HUES6 (cell line): ENCODE results near the gene INO80C.

Experiments
- H3K27ac ChIP-seq: 2 replicates; pipeline ENCODE4 v1.7.0; 2013; ENCODE audit warnings: low read depth, mild to moderate bottlenecking, low read length, inconsistent platforms
- H3K27me3 ChIP-seq: 2 replicates; pipeline ENCODE4 v1.6.1; 2013; ENCODE audit warnings: low read length; ENCODE audit not compliant: control insufficient read depth, insufficient read depth
- H3K36me3 ChIP-seq: 2 replicates; pipeline ENCODE4 v1.6.1; 2013; ENCODE audit warnings: low read length; ENCODE audit not compliant: control insufficient read depth, insufficient read depth
- H3K4me1 ChIP-seq: 2 replicates; pipeline ENCODE4 v1.6.1; 2013; ENCODE audit warnings: low read length; ENCODE audit not compliant: control insufficient read depth, insufficient read depth
- H3K4me3 ChIP-seq: 2 replicates; pipeline ENCODE4 v1.5.1; 2013; ENCODE audit warnings: low read depth, low read length
- H3K9ac ChIP-seq: one replicate; pipeline ENCODE4 v1.6.1; 2013; ENCODE audit warnings: mild to moderate bottlenecking, low read length
- H3K9me3 ChIP-seq: 2 replicates; pipeline ENCODE4 v1.6.1; 2013; ENCODE audit warnings: low read depth, low read length; ENCODE audit not compliant: control insufficient read depth, insufficient read depth

INO80C gene

DNA sequence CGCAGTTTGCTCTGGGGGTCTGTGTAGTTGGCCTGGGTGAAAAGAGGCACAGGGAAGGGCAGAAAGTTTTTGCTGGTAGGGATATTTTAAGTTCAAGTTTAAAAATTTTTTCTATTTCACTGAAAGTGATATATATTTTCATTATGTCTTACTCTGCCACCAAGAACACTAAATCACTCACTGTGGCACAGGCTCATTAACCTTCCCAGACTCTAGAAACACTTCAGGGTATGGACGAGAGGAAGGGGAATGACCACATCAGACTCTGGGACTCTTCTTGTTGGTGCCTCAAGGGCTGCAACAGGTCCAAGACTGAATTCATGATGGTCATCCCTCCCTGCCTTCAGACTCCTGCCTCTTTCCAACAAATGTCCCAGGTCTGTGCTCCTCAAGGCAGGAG is 29.0 kb downstream of the INO80C start:
- Histone ChIP-seq H3K9ac (no peak overlapping the region), H3K9me3 (no peaks in the 10 kb centered on the region), H3K4me1 (no peaks in the 10 kb centered on the region), H3K27ac (no peak overlapping the region), H3K4me3 (no peak overlapping the region), H3K27me3 (no peaks in the 10 kb centered on the region), H3K36me3 (peaks cover 21% of the 10 kb centered on the region)

DNA sequence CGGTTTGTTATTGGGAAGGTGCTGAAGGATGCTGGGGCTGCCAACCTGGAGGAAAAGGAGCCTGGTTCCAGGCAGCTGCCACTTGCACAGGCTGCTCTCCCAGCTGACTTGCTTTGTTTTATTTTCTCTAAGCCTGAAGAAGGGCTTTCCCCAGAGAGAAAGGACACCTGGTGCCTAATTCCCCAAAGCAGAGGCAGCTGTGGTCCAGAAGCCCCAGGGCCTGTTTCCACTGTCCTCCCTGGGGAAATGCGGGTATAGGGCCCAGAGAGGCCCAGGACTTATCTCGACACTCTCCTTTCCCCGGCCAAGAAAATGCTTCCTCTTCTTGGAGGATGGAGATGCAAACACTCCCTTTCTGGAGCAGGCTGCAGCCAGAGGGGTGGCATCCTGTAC is 30.1 kb downstream of the INO80C start:
- no peak overlapping the region for H3K4me3 ChIP-seq

DNA sequence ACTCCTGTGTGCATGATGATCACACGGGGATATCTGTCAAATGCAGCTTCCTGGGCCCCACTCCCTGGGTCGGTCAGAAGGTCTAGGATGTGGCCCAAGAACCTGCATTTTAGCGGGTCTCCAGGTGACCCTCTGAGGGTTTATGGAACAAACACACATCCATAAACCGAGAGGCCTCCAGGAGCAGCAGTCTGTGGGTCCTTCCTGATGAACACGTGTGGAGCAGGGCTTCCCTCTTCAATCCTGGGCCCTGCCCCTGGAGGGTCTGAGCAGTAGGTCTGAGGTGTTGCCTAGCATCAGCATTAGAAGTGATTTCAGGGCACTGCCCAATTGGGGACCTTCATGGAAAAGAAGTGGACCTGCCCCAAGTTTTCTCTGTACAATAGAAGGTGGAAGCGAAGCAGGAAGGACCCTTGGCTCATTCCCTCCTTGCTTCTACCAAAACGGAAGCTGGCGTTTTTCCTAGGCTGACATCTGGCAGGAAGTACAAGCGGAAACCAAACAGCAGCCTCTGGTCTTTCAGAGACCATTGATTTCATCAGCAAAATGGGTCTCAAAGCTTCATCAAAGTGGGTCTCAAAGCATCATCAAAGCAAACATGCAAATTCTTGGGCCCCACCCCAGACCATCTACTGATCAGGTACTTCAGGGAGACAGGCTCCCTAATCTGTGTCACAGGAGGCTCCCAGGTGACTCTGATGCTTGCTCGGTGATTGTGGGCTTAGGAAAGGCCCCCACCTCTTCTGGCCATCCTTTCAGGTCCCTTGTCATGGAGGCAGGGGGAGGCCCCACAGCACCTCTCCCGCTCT is 30.7 kb downstream of the INO80C start:
- Histone ChIP-seq H3K4me1 (no peaks in the 10 kb centered on the region), H3K9me3 (no peaks in the 10 kb centered on the region), H3K27me3 (no peaks in the 10 kb centered on the region), H3K36me3 (peaks cover 12% of the 10 kb centered on the region; the same call in 1 of the 2 replicates), H3K27ac (no peak overlapping the region), H3K4me3 (no peak overlapping the region), H3K9ac (no peak overlapping the region)

More for the DNA sequence above, 30.1 kb downstream of the INO80C start:
- H3K27ac ChIP-seq: no peak overlapping the region
- peaks cover 14% of the 10 kb centered on the region for H3K36me3 ChIP-seq
- no peaks in the 10 kb centered on the region for H3K4me1 ChIP-seq
- no peaks in the 10 kb centered on the region for H3K9me3 ChIP-seq
- no peaks in the 10 kb centered on the region for H3K27me3 ChIP-seq
- H3K9ac ChIP-seq: no peak overlapping the region

GRCh38 chr18:35466334-35466733 is 31.4 kb downstream of the INO80C start:
- no peak overlapping the region for H3K9ac ChIP-seq
- H3K27ac ChIP-seq: no peak overlapping the region

GRCh38 chr18:35465329-35465728 is 32.4 kb downstream of the INO80C start:
- Histone ChIP-seq H3K9ac (no peak overlapping the region), H3K4me3 (no peak overlapping the region), H3K36me3 (peaks cover 4% of the 10 kb centered on the region; the same call in 1 of the 2 replicates), H3K27me3 (no peaks in the 10 kb centered on the region), H3K9me3 (no peaks in the 10 kb centered on the region), H3K4me1 (no peaks in the 10 kb centered on the region), H3K27ac (no peak overlapping the region)

More at GRCh38 chr18:35466334-35466733, 31.4 kb downstream of the INO80C start:
- Histone ChIP-seq H3K4me1 (no peaks in the 10 kb centered on the region), H3K27me3 (no peaks in the 10 kb centered on the region), H3K36me3 (peaks cover 12% of the 10 kb centered on the region; the same call in 1 of the 2 replicates), H3K9me3 (no peaks in the 10 kb centered on the region), H3K4me3 (no peak overlapping the region)

DNA sequence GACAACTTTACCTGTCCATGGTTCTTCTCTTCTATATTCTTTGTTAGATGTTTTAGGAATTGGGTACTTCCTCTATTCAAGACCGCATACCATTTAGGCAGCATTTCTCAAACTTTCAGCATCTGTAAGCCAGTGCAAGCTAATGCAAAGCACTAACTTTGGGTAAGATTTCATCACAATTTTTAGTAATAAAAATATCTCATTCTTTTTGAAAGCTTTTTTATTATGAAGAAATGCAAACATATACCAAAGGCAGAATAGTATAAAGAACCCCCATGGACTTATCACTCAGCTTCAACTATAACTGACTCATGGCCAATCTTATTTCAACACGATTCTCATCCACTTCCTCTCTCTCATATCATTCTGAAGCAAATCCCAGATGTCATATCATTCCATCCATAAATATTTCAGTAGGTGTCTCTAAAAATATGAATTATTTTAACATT is 32.9 kb downstream of the INO80C start:
- Histone ChIP-seq H3K27me3 (no peaks in the 10 kb centered on the region), H3K4me1 (no peaks in the 10 kb centered on the region), H3K9me3 (no peaks in the 10 kb centered on the region), H3K27ac (no peak overlapping the region), H3K36me3 (peaks cover 4% of the 10 kb centered on the region; the same call in 1 of the 2 replicates), H3K9ac (no peak overlapping the region), H3K4me3 (no peak overlapping the region)

- Histone ChIP-seq H3K27me3 (no peaks in the 10 kb centered on the region), H3K9me3 (no peaks in the 10 kb centered on the region), H3K36me3 (peaks cover 4% of the 10 kb centered on the region; the same call in 1 of the 2 replicates), H3K9ac (no peak overlapping the region), H3K4me3 (no peak overlapping the region), H3K27ac (no peak overlapping the region), H3K4me1 (peaks cover 4% of the 10 kb centered on the region)
Observed at GRCh38 chr18:35463827-35464226, 33.9 kb downstream of the INO80C start.

DNA sequence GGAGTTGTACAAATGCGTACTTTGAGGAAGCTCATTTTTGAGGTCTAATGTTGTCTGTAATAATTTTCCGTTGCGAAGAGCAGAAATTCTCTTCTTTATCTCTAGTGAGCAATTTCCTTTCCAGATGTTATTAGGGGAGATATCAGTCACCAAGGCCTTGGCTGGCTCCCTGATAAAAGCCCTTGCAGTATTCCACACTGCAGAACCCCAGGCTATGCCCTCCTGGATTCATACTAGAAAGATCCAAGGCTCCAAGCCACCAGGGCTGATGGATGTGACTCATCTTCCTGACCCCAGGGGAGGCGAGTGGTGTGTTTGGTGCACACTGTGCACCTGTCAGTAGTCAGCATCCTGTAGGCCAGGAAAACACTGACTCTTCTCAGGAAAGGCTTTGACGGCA is 34.7 kb downstream of the INO80C start:
- H3K4me3 ChIP-seq: no peak overlapping the region
- no peak overlapping the region for H3K27ac ChIP-seq
- H3K36me3 ChIP-seq: peaks cover 4% of the 10 kb centered on the region; the same call in 1 of the 2 replicates
- H3K27me3 ChIP-seq: no peaks in the 10 kb centered on the region
- peaks cover 12% of the 10 kb centered on the region for H3K4me1 ChIP-seq
- H3K9ac ChIP-seq: no peak overlapping the region
- H3K9me3 ChIP-seq: no peaks in the 10 kb centered on the region

GRCh38 chr18:35460736-35461161 is 37.0 kb downstream of the INO80C start:
- peaks cover 16% of the 10 kb centered on the region for H3K4me1 ChIP-seq
- no peaks in the 10 kb centered on the region for H3K36me3 ChIP-seq
- H3K9ac ChIP-seq: no peak overlapping the region
- no peak overlapping the region for H3K4me3 ChIP-seq
- no peaks in the 10 kb centered on the region for H3K9me3 ChIP-seq
- no peaks in the 10 kb centered on the region for H3K27me3 ChIP-seq
- no peak overlapping the region for H3K27ac ChIP-seq

DNA sequence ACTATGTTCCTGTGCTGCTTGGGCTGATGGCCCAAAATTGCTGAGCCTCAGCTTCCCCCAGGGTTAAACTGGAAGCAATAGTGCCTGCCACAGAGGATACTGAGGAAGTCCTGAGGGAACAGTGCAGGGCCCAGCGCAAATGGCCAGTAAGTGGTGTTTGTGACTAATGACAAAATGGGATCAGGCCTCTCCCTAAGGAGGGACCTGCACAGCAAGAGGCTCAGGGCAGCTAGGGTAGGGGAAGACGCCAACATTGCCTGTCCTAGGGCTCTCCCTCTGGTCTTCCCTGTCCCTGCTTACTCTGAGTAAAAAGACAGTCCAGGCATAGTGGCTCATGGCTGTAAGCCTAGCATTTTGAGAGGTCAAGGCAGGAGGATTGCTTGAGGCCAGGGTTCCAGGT is 37.8 kb downstream of the INO80C start:
- no peak overlapping the region for H3K4me3 ChIP-seq
- H3K36me3 ChIP-seq: no peaks in the 10 kb centered on the region
- no peak overlapping the region for H3K9ac ChIP-seq
- H3K27ac ChIP-seq: no peak overlapping the region
- H3K4me1 ChIP-seq: peaks cover 16% of the 10 kb centered on the region
- H3K9me3 ChIP-seq: no peaks in the 10 kb centered on the region
- no peaks in the 10 kb centered on the region for H3K27me3 ChIP-seq

- Histone ChIP-seq H3K4me3 (no peak overlapping the region), H3K9me3 (no peaks in the 10 kb centered on the region), H3K27me3 (no peaks in the 10 kb centered on the region), H3K4me1 (peaks cover 16% of the 10 kb centered on the region), H3K27ac (peak overlapping the region; percentile 5; the same call in 1 of the 2 replicates), H3K9ac (peak overlapping the region; percentile 11), H3K36me3 (no peaks in the 10 kb centered on the region)
Observed at GRCh38 chr18:35458677-35459441, 38.9 kb downstream of the INO80C start.
